Effector CD4-positive, alpha-beta T cell (primary cell): ENCODE data around the gene ITGB4.

Experiments
- DNase-seq: peaks from one replicate; pipeline ENCODE4 v3.0.0-alpha.2; 2020

Gene ITGB4

GRCh38 chr17:75698659-75699058 lies 22.6 kb upstream of the ITGB4 start:
- DNase-seq: no peak

DNA sequence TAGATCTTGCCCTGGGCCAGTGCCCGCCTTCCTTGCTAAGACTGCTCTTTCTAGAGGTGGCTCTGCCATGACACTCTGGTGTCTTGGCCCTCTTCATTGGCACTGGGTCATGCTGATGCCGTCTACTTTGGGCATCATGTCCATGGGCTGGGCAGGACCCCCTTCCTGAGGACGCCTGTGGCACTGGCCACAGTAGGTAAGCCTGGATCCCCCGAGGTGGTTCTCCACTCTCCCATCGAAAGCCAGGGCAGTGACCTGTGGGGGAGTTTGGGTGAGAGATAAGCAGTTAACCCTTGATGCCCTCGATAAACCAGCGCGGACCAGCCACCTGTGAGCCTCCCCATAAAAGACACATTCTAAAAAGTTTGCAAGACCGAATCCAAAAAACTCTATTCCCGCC lies 20.0 kb upstream of the ITGB4 start:
- no peak for DNase-seq

GRCh38 chr17:75703191-75703590 lies 18.1 kb upstream of the ITGB4 start:
- no peak for DNase-seq

GRCh38 chr17:75703591-75703990 lies 17.7 kb upstream of the ITGB4 start:
- DNase-seq: no peak

DNA sequence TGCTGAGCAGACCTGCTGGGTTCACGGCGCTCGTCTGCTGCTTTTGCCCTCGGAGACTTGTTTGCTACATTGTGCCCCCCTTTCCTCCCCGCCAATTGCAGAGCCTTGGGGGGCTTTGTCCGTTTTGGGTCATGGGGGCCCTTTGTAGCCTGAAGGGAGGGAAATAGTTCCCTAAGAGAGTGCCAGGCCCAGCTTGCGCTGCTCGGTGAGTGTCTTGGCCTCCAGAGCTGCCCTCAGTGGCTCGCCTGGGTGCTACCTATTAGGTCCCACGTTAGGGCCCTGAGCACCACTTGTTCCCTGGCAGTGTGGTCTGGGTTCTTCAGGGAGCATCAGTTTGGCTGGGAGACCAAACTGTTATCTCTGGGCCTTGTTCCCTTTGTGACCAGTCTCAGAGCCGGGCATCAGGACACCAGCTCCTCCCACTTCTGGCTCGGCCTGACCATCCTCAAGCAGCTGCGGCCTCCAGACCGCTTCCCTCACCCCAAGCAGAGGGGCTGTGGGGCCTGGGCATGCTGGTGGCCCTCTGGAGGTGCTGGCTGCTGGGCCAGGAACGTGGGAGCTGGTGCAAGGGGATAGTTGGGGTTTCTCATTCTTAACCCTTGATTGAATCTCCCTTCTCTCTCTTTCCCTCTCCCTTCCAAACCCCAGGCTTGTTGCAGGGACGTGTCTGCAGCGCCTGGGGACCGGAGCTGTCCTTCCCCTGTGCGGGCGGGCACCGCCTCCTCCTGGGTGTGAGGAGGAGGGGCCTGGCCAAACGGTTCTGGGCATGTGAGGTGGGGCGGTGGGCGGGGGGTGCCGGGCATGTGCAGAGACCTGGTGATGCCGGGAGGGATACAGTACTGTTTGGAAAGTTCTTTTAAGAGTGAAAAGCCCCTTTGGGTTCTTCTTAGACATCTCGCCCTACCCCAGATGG lies 16.0 kb upstream of the ITGB4 start:
- DNase-seq: no peak

DNA sequence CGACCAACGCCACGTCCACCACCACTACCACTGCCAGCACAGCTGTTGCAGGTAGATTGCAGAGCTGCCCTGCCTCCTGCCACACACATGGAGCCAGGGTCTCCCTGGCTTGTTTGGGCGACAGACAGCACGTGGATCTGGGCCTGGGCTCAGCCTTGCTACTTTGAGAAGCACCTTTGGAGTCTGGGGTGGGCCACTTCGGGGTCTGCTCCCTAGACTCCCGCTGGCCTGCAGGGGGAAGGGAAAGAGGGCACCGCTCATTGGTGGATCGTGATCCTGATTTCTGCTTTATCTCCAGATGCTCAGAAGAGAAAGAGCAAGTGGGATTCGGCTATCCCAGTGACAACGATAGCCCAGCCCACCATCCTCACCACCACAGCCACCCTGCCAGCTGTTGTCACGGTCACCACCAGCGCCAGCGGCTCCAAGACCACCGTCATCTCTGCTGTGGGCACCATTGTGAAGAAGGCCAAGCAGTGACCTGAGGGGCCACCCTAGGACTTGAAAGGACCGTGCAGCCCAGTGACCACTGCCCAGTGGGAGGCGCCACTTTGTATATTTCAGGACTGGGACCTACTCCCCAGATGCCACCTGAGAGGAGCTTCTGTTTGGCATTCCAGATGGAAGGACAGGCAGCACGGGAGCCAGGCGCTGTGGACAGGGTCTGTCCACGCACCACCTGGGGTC lies 15.1 kb upstream of the ITGB4 start:
- DNase-seq: no peak

GRCh38 chr17:75707079-75707571 lies 14.1 kb upstream of the ITGB4 start:
- DNase-seq: no peak

DNA sequence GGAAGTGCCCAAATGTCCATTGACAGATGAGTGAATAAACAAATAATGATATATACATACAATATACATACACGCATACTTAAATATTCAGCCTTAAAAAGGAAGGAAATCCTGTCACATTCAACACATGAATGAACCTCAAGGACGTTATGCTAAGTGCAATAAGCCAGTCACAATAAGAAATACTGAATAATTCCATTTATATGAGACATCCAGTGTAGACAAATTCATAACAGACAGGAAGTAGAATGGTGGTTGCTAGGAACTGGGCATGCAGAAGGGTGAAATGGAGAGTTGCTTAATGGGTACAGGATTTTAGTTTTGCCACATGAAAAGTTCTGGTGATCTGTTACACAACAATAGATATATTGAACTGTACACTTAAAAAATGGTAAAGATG lies 8.8 kb upstream of the ITGB4 start:
- DNase-seq: no peak

DNA sequence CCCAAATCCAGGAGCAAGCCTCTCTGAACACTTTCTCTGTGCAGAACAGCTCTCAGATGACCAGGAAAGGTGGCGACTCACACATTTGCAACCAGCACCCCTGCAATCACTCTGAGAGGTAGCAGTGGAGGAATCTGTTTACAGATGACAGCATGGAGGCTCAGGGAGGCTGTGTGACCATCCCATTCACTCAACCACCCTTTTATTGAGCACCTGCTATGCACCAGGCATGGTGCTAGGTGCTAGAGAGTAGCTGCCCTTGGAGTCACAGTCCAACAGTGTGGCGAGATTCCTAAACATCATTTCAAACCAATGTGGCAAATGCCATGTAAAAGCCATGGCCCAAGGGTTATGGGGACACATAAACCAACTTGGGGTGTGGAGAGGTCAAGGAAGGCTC lies 1.5 kb upstream of the ITGB4 start:
- no peak for DNase-seq

- DNase-seq: no peak
Measured at GRCh38 chr17:75721463-75722011, 278 bp downstream of the ITGB4 start.

GRCh38 chr17:75722076-75722475 lies 817 bp downstream of the ITGB4 start:
- no peak for DNase-seq

DNA sequence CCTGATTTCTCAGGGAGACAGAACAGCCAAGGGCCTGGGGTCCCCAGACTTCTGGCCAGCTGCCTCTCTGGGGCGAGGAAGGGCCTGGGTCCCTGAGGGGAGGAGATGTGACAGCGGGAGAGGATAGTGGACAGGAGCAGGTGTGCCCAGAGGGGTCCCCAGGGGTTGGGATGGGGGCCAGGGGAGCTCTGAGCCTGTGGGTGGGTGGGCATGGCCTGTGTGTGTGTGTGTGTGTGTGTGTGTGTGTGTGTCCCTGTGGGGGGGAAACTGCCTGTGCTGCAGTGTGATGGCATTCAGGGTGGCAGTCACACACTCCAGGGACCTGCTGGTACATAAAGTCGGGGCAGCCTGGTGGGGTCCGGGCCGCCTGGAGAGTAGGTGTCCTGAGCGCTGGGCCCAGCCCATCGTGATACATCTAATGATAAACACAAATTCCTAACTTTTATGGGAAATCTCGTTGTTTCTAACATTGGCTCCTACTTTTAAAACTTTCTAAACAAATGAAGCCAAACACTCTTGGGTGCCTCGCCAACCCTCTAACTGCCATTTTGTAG lies 1.4 kb downstream of the ITGB4 start:
- no peak for DNase-seq

DNA sequence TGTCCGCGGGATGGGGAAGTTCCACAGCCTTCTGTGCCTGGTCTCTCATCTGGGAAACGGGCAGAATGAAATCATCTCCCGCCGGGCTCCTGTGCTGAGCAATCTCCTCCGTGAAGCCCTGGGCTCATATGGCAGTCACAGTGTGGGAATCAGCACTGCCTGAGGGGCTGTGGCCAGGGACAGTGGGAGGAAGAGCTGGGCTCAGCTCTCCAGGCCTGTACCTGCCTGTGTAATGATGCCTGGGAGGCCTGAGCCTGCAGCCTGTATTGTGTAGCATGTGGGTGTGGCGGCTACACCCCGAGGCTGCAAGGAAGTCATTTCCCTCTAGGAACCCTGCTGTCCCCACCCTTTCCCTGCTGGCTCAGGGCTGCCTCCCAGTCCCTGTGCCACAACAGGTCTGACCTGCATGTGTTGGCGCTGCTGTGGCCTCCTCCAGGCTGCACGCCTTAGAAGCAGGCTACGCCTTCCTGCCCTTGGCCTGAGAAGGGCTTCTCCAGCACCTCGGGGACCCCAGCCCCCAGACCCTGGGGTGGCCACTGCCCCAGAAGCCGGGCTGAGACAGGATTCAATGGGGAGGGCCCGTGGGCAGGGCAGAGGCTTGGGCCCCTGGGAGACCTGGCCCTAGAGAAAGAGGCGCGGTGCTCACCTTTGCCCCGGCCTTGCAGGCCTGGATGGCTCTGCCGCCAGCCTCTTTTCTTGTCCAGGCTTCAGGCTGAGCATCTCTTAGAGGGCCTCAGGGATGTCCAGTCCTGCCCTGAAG lies 2.1 kb downstream of the ITGB4 start:
- no peak for DNase-seq

DNA sequence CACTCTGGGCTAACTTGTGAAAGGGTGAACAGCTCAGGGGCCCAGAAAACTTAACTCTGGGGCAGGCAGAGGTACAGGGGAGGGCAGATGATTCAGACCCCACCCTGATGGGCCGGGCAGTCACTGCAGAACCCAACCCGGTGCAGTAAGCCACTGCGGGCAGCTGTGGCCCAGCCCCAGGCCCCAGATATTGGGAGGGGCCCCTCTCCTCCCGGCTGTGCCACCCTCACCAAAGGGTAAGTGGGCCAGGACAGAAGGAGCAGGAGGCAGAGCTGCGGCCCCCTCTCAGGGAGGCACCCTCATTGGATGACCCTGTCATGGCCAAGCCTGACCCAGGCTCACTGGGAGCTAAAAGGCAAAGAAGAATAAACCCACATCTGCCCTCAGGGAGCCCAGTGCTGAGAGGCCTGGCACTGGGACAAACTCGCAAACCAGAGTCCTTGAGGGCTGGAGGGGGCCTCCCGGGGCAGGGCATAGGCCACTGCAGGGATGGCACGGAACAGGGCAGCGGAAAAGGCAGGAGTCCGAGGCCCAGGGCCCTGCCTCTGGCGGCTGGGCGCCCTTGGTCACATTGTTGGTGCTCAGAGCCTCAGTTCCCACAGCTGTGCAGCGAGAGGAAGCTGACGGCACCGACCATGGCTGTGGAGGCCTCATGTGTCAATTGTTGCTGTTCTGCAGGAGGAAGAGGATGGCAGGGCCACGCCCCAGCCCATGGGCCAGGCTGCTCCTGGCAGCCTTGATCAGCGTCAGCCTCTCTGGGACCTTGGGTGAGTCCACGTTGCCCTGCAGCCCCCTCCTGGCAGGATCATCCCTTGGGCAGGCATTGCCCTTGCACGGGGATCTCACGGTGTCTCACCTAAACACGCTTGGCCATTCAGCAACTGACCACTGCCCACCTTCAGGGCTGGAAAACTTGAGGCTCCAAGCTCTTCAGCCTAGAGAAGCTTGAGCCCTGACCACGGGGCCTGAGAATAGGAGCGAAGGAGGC lies 3.1 kb downstream of the ITGB4 start:
- DNase-seq: no peak

GRCh38 chr17:75725504-75725903 lies 4.2 kb downstream of the ITGB4 start:
- DNase-seq: no peak

DNA sequence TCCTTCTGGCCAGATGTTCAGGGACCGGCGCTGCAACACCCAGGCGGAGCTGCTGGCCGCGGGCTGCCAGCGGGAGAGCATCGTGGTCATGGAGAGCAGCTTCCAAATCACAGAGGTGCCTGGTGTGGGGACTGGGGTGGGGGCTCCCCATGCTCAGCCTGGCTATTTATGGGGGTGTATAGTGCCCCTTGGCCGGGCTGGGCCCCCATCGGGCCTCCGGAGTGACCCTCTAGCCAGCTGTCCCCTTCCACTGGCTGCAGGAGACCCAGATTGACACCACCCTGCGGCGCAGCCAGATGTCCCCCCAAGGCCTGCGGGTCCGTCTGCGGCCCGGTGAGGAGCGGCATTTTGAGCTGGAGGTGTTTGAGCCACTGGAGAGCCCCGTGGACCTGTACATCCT lies 6.1 kb downstream of the ITGB4 start:
- DNase-seq: no peak

GRCh38 chr17:75729351-75729750 lies 8.1 kb downstream of the ITGB4 start:
- no peak for DNase-seq

GRCh38 chr17:75730065-75730464 lies 8.8 kb downstream of the ITGB4 start:
- no peak for DNase-seq

DNA sequence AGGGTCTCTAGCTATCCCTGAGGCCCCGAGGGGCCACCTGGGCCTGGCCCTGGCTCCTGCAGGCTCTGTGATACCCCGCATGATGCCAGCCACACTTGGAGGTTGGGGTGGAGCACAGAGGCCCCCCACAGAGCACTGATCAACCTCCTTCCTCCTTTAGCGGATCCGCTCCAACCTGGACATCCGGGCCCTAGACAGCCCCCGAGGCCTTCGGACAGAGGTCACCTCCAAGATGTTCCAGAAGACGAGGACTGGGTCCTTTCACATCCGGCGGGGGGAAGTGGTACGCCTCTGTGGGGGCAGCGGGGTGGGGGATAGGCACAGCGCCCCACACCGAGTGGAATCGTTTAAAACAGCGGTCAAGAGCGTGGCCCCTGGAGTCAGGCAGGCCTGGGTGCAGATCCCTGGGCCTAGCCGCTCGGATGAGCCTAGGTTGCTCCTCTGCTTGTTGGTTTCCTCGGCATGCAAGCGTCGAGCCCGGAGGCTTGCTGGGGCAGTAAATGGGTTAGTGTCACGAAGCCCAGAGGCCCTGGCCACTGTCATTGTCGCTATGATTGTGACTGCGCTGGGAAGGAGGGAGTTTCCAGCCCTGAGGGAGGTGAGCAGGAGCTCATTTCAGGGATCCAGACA lies 9.9 kb downstream of the ITGB4 start:
- no peak for DNase-seq

DNA sequence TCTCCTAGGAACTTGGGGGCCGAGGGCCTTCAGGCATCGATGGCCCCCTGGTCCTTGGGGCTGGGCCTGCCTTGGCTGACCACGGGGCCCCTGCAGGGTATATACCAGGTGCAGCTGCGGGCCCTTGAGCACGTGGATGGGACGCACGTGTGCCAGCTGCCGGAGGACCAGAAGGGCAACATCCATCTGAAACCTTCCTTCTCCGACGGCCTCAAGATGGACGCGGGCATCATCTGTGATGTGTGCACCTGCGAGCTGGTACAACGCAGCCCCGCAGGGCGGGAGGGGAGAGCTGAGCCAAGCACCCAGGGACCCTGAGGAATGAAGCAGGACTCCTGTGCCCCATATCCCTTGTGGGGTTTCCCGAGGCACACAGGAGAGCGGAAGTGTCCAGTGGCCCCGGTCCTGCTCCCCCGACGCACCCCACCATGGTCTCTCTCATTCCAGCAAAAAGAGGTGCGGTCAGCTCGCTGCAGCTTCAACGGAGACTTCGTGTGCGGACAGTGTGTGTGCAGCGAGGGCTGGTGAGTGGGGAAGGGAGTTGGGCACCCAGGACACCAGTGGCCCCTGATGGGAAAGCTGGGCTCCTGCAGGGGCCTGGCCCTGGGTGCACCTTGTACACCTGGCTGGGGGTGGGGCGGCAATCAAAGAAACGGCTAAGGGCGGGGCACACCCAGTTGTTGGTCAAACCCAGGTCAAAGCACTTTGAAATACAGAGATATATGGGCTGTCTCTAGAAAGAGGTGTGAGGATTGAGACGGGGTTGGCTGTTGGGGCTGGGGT lies 10.6 kb downstream of the ITGB4 start:
- no peak for DNase-seq
